Measurements from ENCODE around the gene SLC25A42.
"Not testable (repeated sequence)": the region's sequence is repeated elsewhere in the genome, so short reads cannot be mapped to it uniquely, and the experiment has no call there.

SLC25A42 gene, protein sequence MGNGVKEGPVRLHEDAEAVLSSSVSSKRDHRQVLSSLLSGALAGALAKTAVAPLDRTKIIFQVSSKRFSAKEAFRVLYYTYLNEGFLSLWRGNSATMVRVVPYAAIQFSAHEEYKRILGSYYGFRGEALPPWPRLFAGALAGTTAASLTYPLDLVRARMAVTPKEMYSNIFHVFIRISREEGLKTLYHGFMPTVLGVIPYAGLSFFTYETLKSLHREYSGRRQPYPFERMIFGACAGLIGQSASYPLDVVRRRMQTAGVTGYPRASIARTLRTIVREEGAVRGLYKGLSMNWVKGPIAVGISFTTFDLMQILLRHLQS

DNA sequence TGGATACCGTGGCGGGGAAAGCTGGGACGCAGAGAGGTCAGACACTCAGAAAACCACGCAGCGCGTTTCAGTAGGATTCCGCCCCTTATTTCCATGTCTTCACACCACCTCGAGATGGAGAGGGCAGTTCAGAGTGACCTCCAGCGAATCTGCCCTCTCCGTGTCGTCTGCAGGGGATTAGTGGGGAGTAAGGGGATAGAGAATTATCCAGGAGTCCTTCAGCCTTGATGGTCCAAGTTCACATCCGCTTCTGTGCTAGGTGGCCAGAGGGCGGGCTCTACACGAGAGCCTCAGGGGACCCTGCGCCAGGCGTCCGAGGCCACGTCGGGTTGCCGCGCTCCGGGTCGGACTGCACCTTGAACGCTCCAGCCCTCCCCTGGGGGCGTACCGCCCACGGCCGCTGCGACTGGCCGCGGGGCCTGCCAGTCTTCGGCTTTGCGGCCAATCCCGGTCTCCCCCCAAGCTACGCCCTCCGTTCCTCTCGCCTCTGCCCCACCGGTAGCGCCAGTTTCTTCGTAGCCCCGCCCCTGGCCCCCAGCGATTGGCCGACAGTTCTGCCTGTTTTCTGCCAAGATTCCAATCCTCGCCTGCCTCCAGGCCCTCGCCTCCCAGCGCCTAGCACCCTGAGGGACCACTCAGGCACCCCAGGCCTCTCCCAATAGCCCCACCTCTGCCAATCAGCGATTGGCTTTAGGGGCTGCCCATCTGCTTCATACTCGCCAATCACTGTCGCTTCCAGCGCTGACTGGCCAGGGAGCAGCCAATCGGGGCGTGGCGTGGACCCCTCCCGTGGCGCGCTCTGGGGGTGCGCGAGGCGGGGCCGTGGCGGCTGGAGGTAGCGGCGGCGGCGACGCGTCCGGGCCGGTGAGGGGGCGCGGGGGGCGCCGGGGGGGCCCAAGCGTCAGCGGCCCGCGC lies at the start of gene SLC25A42:
Gene SLC25A42 (plus strand): TSS at position 812 of the 915 bp plus-strand sequence. CDS start 32,131 bp downstream, outside the sequence.
- DNase-seq (ENCODE audit: low spot score) = peak; percentile 99

GRCh38 chr19:19021115-19021514 lies 42.7 kb upstream of the SLC25A42 start:
- peak; percentile 29 for DNase-seq (ENCODE audit: low spot score)

DNA sequence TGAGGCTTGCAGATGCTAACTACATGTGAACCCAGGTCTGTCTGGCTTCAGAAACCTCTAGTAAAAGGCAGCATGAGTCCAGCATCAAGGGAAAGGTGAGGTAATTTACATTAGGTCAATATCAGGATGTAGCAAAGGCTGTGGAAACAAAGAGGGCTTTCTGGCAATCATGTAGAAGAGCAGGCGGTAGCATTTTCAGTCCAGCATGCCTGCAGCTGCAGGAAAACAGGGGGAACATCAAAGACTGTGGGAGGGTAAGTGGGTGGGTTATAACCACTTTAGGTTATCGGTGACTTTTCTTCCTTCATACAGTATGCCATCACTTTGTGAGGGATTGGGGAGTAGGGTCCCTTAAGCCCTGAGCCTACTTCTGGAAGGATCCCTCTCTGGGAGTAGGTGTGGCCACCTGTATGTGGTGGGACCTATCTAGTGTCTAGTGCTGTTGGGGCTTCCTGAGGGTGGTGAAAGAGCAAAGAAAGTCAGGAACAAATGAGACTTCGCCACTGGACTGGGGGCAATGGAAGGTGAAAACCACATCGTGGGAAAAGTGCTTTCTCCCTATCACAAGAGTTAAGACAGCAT lies 41.3 kb upstream of the SLC25A42 start:
- no peak for DNase-seq (ENCODE audit: low spot score)

DNA sequence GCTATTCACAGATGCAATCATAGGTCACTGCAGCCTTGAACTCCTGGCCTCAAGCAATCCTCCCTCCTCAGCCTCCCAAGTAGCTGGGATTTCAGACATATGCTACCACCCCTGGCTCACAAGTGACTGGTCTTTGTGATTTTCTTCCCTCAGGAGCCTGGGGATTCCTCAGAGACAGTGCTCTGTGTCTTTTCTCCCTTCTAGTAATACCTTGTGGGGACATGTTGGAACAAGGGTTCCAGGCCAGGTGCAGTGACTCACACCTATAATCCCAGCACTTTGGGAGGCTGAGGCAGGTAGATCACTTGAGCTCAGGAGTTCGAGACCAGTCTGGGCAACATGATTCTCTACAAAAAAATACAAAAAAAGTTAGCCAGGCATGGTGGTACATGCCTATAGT lies 40.4 kb upstream of the SLC25A42 start:
- DNase-seq (ENCODE audit: low spot score) = not testable (repeated sequence)

DNA sequence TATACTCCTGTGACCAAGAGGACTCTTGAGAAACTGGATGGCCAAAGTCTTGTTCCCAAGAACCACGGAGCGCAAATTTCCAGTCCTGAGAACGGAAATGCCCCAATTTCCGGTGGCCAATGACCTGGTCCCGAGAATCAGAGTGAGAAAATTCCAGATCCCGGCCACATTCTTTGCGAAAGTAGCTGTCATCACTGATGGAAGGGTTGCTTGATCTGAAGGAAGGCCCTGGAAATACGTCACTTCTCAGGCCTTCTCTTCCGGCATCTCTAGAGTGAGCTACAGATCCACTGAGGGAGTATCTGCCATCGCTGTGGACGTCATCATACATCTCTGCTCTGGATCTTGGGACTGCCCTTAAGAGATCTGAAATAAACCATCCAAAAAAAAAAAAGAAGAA lies 37.9 kb upstream of the SLC25A42 start:
- DNase-seq (ENCODE audit: low spot score) = no peak

GRCh38 chr19:19026299-19026971 lies 37.4 kb upstream of the SLC25A42 start:
- no peak for DNase-seq (ENCODE audit: low spot score)

GRCh38 chr19:19027228-19027627 lies 36.6 kb upstream of the SLC25A42 start:
- DNase-seq (ENCODE audit: low spot score) = no peak

DNA sequence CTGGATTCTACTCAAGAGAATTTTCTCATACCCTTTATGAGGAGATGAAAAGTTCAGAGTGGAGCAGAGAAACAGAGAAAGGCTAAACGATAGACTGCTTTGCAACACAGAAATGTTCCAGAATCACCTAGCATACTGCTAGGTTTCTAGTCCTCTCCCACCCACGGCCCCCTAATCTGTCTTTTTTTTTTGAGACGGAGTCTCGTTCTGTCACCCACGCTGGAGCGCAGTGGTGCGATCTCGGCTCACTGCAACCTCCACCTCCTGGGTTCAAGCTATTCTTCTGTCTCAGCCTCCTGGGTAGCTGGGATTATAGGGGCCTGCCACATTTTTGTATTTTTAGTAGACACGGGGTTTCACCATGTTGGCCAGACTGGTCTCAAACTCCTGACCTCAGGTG lies 35.3 kb upstream of the SLC25A42 start:
- no peak for DNase-seq (ENCODE audit: low spot score)

DNA sequence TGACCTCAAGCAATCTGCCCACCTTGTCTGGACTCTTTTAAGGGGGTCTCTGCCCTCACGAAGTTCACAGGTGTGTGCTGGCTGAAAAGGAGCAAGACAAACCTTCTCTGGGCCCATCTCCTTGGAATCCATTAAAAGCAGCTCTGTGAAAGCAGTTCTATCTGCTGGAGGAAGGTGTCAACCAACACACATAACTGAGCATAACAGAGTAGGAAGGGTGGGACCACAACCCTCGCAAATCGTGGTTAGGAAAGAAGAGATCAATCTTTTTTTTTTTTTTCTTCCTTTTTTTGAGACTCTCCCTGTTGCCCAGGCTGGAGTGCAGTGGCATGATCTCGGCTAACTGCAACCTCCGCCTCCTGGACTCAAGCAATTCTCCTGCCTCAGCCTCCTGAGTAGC lies 31.9 kb upstream of the SLC25A42 start:
- DNase-seq (ENCODE audit: low spot score) = no peak

GRCh38 chr19:19032420-19033175 lies 31.2 kb upstream of the SLC25A42 start:
- DNase-seq (ENCODE audit: low spot score) = peak; percentile 97

DNA sequence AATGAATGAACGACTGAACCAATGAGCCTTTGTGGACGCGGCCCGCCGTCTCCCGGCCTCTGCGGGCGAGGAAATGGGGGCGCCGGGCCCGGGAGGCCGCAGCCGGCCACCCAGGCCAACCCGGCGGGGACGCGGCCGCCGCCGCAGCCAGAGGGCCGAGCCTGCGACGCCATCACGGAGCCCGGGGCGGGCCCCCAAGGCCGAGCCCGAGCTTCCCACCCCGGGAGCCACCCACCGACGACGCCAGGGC lies 30.7 kb upstream of the SLC25A42 start:
- no peak for DNase-seq (ENCODE audit: low spot score)

DNA sequence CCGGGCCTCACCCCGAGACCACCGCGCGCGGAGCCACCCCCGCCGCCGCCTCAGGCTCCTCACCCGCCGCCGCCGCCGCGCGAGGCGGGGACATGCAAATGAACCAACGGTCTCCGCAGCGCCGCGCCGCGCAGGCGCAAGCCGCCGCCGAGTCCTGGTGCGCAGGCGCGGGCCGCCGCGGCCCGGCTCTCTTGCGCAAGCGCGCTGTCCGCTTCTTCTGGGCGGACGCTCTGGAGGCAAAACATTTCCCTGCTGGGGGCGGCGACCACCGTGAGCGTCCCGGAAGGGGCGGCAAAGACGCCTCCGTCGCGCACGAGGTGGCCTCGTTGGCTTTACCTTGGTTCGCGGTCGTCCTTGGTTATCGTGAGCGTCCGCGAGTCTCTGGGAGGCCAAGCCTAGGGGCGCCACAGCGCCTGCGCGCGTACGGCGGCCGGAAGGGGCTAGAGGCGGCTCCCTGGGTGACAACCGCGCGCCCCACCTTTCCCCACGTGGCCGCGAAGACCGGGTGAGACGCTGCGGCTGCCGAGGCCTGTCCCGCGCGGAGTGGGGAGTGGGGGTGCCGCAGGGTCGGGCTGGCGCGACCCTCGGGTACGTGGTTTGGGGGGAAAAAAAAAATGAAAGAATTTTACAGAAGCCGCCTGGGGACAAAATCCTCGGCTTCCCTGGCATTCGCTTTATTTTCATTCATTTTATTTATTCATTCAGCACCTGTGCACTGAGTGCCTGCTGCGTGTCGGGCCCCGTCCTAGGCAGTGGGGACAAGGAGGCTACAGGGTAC lies 30.2 kb upstream of the SLC25A42 start, which contains the start of the genes ARMC6 and SUGP2:
Gene ARMC6 (plus strand): TSS at position 178 of the 778 bp plus-strand sequence. CDS start 607 bp downstream, outside the sequence.
Gene SUGP2 (minus strand): TSS at position 92 of the 778 bp plus-strand sequence. CDS start 2,446 bp downstream, outside the sequence.
- DNase-seq (ENCODE audit: low spot score) = peak; percentile 90

- peak; percentile 87 for DNase-seq (ENCODE audit: low spot score)
Measured at GRCh38 chr19:19034204-19034624, 29.6 kb upstream of the SLC25A42 start.

- no peak for DNase-seq (ENCODE audit: low spot score)
Measured at GRCh38 chr19:19039901-19040300, 23.9 kb upstream of the SLC25A42 start.

DNA sequence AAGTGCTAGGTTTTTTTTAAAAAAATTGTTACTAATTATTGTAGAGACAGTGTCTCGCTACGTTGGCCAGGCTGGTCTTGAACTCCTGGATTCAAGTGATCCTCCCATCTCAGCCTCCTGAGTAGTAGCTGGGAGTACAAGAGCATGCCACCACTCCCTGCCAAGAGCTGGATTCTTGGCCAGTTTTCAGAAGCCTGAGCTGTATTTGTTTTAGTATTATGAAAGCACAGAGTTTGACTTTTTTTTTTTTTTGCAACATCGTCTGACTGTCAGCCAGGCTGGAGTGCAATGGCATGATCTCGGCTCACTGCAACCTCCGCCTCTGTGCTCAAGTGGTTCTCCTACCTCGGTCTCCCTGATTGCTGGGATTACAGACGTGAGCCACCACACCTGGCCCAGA lies 23.4 kb upstream of the SLC25A42 start:
- DNase-seq (ENCODE audit: low spot score) = no peak

GRCh38 chr19:19042732-19043280 lies 21.0 kb upstream of the SLC25A42 start:
- DNase-seq (ENCODE audit: low spot score) = no peak

- no peak for DNase-seq (ENCODE audit: low spot score)
Measured at GRCh38 chr19:19043481-19043880, 20.3 kb upstream of the SLC25A42 start.

DNA sequence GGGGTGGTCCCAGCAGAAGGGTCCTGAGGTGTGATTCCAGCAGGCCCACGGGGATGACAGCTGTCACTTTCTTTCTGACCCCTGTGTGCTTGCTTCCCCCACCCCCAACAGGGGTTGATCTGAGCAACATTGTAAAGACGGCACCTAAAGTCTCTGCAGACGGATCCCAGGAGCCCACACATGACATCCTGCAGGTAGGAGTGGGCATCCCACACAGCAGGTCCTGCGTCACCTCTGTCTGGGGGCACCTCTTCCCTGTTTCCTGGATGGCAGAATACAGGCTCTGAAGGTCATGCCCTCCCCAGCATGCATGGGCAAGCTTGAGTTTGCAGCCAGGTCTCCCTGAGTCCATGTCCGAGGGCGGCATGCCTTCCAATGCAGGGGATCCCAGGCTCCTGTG lies 19.9 kb upstream of the SLC25A42 start:
- DNase-seq (ENCODE audit: low spot score) = no peak

DNA sequence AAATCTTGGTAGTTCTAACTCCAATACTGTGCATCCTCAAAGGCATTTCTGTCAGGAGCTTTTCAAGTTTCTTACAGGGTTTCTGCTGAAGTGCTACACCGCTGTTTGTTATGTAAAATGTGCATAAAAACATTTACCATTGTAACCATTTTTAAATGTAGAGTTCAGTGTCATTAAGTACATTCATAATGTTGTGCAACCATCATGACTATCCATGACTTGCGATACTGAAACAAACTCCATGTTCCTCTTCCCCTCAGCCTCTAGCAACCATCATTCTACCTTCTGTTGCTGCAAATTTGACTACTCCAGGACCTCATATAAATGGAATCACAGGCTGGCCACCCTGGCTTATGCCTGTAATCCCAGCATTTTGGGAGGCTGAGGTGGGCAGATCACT lies 14.4 kb upstream of the SLC25A42 start:
- DNase-seq (ENCODE audit: low spot score) = no peak

- no peak for DNase-seq (ENCODE audit: low spot score)
Measured at GRCh38 chr19:19050104-19050503, 13.7 kb upstream of the SLC25A42 start.
